HG03354 (cell line): ENCODE measurements around the gene HSPA12B.
A peak's percentile ranks its signal among the peaks of the same experiment; 100 is the strongest.

Experiments
- ATAC-seq: cut with Tn5 transposase; IDR thresholded peaks from one replicate; pipeline ENCODE4 v1.9.1; 2021; ENCODE audit warnings: mild to moderate bottlenecking; ENCODE audit not compliant: unreplicated experiment, poor library complexity, severe bottlenecking

Gene HSPA12B

DNA sequence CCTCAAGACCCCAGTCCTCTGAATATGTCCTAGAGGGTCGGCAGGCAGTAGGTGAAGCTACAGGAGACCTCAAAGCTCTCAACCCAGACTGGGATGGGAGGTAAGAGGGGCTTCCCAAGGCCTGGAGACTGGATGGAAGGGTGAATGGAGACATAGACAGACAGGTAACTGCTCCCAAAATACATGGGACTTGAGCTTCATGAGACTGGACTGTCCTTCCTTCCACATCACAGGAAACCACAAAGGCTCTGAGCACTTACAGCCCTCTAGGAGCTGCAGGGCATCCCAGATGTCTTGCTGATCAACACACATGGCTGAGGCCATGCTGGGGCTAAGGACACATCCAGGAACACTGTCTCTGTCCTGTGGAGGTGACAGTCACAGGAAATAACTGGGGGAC is 11.6 kb downstream of the HSPA12B start:
- ATAC-seq, result no peak

DNA sequence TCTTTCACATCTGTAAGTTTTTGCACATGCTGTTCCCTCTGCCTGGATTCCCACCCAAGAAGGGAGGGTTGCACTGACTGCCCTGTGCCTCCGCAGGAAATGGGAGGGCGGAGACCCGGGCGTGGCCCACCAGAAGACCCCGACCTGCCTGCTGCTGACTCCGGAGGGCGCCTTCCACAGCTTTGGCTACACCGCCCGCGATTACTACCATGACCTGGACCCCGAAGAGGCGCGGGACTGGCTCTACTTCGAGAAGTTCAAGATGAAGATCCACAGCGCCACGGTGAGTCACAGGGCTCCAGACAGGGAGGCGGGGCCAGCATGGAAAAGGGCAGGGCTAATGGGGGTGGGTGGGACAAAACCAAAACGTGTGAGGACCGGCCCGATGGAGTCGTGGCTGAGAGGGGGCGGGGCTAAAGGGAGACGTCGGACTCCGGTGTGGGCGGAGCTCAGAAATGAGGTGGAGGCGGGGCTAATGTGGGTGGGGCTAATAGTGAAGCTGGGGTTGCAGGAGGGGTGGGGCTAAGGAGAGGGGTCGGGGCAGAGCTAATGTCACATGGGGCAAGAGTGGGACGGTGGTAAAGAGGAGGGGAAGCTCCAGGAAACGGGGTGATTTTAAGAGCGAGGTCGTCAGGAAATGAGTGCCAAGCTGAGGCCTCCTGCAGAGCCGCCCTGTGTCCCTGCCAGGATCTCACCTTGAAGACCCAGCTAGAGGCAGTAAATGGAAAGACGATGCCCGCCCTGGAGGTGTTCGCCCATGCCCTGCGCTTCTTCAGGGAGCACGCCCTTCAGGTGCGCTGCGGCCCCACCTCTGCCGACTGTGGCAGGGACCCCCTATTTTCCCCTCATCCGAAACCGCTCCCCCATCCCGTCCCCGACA is 12.6 kb downstream of the HSPA12B start:
- no peak for ATAC-seq

DNA sequence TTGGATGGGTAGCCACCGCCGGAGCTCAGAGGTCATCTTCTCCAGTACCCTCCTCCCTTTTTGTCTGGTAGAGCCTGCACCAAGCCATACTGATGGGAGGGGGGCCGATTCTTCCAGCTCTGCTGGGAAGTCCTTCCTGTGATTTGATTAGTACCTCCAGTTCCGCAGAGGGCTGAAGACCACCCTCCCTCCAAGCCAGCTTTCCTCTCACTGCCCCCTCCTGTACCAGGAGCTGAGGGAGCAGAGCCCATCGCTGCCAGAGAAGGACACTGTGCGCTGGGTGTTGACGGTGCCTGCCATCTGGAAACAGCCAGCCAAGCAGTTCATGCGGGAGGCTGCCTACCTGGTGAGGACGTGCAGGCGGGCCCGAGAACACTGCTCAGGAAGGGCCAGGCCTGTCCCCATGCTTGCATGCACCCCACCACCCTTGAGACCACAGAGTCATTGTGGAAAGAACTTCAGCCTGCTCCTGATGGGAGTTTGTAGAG is 13.2 kb downstream of the HSPA12B start:
- no peak for ATAC-seq

DNA sequence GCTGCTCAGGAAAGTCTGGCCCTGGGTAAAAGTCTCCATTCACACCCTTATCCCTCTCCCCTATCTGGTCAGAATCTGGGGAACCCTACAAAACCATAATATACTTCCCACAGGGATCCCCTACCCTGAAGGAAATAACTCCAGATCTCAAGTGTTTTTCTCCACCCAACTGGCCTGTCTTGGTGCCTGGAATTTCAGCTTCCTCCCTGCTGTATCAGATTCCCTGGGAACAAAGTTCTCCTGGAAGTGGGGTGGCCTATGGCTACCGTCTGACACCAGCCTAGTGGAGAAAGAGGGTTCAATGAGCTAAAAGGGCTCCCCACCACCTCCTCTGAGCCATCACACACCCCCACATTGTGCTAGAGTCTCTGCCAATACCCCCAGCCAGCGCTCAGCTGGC is 15.0 kb downstream of the HSPA12B start:
- no peak for ATAC-seq

DNA sequence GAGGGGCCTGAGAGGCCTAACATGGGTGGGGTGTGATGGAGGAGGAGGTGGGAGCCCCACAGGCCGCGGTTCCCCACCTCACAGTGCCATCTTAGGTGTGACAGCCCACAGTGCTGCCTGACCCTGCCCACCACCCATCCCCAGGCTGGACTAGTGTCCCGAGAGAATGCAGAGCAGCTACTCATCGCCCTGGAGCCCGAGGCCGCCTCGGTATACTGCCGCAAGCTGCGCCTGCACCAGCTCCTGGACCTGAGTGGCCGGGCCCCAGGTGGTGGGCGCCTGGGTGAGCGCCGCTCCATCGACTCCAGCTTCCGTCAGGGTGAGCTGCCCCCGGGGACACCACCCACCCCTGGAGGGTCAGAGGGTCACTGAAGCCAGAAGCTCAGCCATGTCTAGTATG is 15.6 kb downstream of the HSPA12B start:
- ATAC-seq, result no peak

DNA sequence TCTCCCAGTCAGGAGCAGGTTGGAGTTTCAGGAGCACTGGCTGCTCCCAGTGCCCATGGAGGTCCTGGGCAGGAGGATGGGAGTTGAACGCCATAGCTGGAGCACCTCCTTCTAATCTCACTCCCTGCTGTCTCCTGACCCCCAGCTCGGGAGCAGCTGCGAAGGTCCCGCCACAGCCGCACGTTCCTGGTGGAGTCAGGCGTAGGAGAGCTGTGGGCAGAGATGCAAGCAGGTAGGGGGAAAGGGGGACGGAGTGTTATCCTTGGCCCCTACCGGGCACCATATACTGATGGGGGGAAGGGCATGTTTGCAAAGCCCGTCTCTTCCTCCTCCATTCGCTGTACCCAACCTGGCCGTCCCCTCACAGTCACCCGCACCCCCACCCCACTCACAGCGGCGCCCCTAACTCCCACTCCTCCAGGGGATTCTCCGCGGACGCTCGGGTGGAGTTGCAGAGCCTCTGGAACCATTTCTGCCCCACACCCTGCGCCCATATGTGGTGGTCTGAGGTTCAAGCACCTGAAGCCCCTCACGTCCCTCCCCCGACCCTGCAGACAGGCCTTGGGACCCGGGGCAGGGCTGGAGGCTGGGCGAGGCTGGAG is 16.7 kb downstream of the HSPA12B start:
- no peak for ATAC-seq

DNA sequence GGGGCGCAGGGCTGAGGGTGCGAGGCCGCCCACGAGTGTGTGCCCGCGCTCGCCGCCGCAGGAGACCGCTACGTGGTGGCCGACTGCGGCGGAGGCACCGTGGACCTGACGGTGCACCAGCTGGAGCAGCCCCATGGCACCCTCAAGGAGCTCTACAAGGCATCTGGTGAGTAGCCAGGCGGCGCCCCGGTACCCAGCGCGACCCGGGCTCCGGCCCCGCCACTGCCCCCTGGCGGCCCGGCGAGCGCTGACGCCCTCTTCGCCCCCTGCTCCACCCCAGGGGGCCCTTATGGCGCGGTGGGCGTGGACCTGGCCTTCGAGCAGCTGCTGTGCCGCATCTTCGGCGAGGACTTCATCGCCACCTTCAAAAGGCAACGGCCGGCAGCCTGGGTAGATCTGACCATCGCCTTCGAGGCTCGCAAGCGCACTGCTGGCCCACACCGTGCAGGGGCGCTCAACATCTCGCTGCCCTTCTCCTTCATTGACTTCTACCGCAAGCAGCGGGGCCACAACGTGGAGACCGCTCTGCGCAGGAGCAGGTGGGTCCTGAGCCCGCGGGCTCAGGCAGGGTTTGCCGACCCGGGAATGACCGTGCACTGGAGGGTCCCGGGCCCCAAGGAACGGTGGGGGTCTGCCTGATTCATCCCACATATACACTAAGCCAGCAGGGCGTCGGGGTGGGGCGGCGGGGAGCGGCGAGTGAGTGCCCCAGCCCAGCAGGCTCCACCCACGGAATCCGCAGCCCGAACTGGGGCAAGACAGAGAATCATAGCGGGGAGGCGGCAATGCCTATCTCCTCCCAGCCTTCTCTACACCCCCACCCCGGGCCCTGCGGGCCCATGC is 17.4 kb downstream of the HSPA12B start:
- ATAC-seq, result peak; percentile 49

DNA sequence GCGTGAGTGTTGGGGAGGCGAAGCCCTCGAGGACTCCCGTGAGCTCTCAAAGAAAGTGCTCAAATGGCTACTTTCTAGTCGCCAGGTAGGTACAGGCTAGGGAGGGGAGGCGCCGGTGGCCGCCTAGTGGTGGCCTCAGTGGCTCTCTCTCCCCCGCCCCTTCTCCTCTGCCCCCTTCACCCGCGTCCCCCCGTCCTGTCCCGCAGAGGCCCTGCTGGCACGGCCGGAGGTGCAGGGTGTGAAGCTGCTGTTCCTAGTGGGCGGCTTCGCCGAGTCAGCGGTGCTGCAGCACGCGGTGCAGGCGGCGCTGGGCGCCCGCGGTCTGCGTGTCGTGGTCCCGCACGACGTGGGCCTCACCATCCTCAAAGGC is 18.8 kb downstream of the HSPA12B start:
- no peak for ATAC-seq

DNA sequence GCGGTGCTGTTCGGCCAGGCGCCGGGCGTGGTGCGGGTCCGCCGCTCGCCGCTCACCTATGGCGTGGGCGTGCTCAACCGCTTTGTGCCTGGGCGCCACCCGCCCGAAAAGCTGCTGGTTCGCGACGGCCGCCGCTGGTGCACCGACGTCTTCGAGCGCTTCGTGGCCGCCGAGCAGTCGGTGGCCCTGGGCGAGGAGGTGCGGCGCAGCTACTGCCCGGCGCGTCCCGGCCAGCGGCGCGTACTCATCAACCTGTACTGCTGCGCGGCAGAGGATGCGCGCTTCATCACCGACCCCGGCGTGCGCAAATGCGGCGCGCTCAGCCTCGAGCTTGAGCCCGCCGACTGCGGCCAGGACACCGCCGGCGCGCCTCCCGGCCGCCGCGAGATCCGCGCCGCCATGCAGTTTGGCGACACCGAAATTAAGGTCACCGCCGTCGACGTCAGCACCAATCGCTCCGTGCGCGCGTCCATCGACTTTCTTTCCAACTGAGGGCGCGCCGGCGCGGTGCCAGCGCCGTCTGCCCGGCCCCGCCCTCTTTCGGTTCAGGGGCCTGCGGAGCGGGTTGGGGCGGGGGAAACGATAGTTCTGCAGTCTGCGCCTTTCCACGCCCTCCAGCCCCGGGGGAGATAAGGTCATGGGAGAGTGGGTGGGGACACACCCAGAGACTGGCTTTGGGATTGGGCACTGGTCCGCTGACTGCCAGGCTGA is 19.3 kb downstream of the HSPA12B start:
- no peak for ATAC-seq

DNA sequence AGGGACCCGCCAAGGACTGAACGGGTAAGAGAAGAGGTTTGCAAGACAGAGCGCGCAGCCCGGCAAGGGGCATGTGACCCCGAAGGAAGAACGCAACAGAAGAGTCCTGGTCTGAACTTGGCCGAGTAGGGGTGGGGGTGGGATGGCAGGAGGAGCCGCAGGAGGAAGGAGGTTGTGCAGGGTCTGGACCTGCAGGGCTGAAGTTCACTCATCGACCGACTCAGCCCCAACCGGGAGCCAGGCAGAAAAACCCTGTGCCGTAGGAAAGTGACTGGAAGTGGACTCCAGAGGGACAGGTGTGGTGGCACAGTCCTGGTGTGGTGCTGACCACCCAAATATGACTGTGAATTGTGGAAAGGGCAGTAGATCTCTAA is 19.9 kb downstream of the HSPA12B start:
- ATAC-seq, result no peak

DNA sequence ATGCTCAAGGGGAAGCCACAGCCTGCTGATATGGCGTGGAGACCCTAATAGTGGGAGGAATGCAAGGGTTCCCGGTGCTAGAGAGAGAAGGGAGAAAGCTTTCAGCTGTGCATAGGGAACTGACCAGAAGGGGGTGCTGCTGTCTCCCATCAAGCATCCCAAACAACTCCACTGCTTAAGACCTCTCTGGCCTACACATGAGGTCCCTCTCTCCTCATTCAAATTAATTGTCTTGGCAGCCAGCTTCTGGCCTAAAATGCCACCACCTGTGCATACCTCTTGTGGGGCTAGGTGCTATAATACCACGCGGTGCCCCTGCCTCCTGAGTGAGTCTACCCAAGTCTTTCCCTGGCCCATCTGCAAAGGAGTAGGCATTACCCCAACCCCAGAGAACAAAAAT is 20.6 kb downstream of the HSPA12B start:
- ATAC-seq, result no peak

DNA sequence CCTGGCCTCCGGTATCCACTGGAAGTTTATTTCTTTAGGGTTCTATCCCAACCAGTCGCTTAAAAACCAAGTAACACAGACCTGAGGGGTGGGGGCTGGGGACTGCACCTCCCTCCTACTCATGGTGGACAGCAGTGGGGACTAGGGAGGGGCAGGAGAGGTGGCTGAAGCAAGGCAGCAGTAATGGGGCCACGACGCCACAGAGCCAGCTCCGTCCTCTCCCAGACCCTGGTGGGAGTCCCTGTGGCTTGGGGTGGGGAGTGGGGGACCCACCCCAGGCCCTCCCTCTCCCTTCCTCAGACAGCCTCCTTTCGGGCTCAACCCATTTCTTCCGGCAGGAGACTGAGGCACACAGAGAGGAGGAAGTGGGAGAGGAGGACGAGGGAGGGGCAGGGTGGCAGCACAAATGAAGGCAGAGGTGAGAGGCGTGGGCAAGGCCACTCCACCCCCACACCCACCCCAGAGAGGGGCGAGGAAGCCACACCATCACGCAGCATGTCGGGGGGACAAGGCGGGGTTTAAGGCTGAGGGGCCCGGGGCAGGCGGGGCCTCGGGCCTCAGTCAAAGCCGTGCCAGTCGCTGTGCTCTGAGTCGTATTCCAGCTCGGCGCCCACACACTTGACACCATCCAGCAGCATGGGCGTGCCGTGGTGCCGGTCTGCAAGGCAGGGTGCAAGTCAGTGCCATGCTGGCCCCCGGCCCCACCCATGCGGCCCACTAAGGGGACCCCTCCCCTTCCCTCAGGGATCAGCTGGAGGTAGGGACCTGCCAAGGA is 21.2 kb downstream of the HSPA12B start:
- ATAC-seq, result no peak

DNA sequence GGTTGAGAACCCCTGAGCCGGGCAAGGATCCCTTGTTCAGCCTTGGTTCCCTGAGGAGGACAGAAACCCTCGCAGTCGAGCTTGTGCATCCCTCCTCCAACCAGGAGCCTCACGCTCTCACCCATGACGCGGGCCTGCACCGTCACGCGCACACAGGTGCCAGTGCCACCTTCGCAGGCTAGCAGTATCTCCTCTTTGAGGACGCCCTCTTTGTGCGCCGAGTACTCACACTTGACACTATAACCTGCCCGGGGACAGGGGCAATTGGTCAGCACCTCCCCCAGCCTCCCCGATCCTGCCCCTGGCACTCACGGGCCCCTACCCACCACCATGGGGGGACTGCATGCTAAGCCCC is 21.8 kb downstream of the HSPA12B start:
- ATAC-seq, result no peak

DNA sequence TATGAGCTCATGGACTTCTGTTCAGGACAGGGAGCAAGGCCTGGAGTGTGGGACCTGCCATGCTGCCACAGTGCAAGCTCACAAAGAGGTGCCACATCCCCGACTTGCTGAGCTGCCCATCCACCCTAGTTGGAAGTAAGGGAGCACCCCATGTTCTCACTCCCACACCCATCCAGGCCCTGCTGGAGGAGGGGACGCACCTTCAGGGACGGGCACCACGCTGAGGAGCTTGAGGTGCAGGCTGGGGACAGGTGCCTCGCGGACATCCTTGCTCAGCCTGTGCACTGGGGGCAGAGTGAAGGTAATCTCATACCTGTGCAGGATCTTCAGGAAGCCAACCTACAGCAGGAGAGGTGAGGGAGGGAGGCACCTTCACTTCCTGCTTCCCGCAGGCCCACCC is 22.8 kb downstream of the HSPA12B start:
- ATAC-seq, result no peak

DNA sequence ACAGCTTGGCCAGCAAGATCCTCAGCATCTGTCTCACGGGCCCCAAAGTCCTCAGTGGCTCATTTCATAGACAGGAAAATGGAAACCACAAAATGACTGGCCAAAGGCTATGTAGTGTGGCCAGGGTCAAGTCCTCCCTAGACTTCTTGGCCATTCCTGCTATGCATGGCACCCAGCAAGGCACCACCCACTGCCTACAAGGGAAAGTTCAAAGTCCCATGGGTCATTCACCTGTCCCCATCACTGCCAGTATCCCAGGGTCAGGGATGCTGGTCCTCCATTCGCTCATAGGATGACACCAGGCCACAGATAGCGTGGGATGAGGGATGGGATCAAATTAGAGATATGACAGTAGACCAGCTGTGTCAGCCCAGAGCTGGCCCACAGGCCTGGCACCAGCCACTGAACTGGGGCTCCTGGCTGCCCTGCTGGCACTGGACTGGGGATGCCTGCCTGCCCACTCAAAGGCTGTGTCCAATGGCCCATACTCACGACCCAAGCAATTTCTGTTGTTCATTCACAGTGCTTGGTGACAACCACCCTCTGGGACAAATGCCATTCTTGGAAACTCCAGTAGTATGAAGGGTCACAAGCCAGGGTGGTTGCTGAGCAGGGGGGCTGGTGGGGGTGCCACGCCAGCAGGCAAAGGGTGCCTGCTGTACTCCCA is 23.5 kb downstream of the HSPA12B start:
- no peak for ATAC-seq

DNA sequence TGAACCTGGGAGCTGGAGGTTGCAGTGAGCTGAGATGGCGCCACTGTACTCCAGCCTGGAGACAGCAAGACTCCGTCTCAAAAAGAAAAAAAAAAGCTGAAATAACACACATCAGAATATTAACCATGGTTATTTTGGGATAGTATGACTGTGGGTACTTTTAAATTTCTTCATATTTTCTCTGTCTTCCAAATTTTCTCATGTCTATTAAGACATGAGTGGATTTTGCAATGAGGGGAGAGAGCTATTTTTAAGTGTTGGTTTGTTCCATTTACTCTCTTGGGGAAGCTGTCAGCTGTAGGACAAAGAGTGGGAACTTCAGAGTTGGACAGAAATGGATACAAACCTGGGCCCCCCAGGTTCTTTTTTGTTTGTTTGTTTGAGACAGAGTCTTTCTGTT is 24.8 kb downstream of the HSPA12B start:
- ATAC-seq, result no peak

DNA sequence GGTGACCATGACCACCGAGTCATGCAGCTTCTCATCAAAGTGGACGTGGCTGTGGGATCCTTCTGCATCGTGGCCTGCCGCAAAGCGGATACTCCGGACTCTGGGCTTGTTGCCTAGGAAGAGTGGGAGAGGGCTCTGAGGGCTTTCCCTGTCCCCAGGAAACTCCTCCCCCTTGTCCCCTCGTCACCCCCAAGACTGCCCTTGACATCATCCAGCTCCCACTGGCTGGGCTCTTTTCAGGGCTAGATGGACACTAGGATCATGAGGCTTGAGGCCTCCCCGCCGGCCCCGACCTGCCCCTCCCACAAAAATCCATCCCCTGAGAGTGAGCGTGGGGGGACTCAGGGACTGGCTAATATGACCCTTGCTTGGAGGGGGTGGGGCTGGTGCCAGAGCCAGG is 26.1 kb downstream of the HSPA12B start:
- ATAC-seq, result no peak

DNA sequence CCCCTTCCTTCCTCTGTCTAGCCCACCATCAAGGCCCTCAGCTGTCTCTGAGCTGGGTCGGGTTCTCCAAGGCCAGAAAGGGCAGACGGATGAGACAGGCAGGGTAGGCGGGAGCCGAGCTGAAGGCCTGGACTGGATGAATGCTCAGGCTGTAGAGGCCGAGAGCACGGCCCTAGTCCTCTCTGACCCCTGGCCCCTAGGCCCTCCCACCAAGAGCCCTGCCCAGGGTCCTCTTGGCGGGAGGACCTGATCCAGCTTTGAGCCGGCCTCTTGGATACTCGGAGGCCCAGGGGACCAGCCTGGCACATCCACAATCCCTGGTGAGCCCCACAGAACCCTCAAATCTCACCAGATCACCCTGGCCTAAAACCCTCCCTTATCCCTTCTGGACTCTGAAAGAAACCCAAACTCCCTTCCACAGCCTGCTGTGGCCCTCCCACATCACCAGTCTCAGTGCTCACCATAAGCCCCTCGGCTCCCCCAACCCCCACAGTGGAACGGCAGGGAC is 26.9 kb downstream of the HSPA12B start:
- no peak for ATAC-seq

DNA sequence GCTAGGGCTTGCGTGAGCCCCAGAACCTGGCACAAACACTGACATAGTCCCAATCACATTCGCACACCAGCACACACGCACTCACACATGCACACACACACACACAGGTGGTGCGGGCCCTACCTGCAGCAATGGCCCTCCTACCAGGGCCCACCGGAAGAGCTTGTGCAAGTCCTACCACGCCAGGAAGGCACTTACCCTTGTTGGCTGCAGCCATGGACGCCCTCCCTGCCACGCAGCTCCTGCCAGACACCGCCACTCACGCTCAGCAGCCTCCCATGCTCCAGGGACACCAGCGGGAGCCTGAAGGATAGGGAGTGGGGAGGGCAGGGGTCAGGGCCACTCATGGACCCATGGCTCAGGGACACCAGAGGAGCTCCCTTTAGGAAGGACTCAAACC is 27.4 kb downstream of the HSPA12B start:
- no peak for ATAC-seq
